Ishikawa (cell line): ENCODE results near the gene CPM.
A peak's percentile ranks its signal among the peaks of the same experiment; 100 is the strongest.

Source experiments
- CEBPB ChIP-seq: IDR thresholded peaks from 2 replicates; pipeline ENCODE4 v1.6.1; 2012
- CREB1 ChIP-seq: IDR thresholded peaks from 2 replicates; pipeline ENCODE4 v1.6.1; 2012; ENCODE audit warnings: low read depth
- EGR1 ChIP-seq: IDR thresholded peaks from 2 replicates; pipeline ENCODE4 v1.6.1; 2012
- EP300 ChIP-seq: IDR thresholded peaks from 2 replicates; pipeline ENCODE4 v1.6.1; 2012; ENCODE audit warnings: borderline replicate concordance
- FOXM1 ChIP-seq: IDR thresholded peaks from 2 replicates; pipeline ENCODE4 v1.6.1; 2012; ENCODE audit warnings: low read depth, borderline replicate concordance
- NFIC ChIP-seq: IDR thresholded peaks from 2 replicates; pipeline ENCODE4 v1.6.1; 2012
- RAD21 ChIP-seq: IDR thresholded peaks from 2 replicates; pipeline ENCODE4 v1.6.1; 2012; ENCODE audit warnings: low read depth
- TAF1 ChIP-seq: IDR thresholded peaks from 2 replicates; pipeline ENCODE4 v1.6.1; 2012; ENCODE audit warnings: low read depth, mild to moderate bottlenecking
- TCF12 ChIP-seq: IDR thresholded peaks from 2 replicates; pipeline ENCODE4 v1.6.1; 2012; ENCODE audit warnings: low read depth
- TEAD4 ChIP-seq: IDR thresholded peaks from 2 replicates; pipeline ENCODE4 v1.6.1; 2012
- USF1 ChIP-seq: IDR thresholded peaks from 2 replicates; pipeline ENCODE4 v1.6.1; 2012
- YY1 ChIP-seq: IDR thresholded peaks from 2 replicates; pipeline ENCODE4 v1.6.1; 2012; ENCODE audit warnings: low read depth
- ZBTB7A ChIP-seq: IDR thresholded peaks from 2 replicates; pipeline ENCODE4 v1.6.1; 2012; ENCODE audit warnings: low read depth
- TF ChIP-seq, protein P1 (sequence below): IDR thresholded peaks from 2 replicates; pipeline ENCODE4 v1.6.1; 2012
- TF ChIP-seq, protein P2 (sequence below): IDR thresholded peaks from 2 replicates; pipeline ENCODE4 v1.6.1; 2012; ENCODE audit warnings: low read depth, mild to moderate bottlenecking

The CPM gene

GRCh38 chr12:68865399-68866164 is 67.4 kb downstream of the CPM start:
- TF ChIP-seq TCF12 (no peak), EGR1 (0 out of 2 replicates have a peak, but pooled peaks have one; percentile 31), TAF1 (no peak)

- TF ChIP-seq TAF1 (no peak), RAD21 (no peak), TCF12 (no peak), CEBPB (no peak), TEAD4 (no peak), EGR1 (no peak), USF1 (no peak), NFIC (no peak), YY1 (no peak), EP300 (no peak), CREB1 (no peak), ZBTB7A (no peak), FOXM1 (no peak)
- TF ChIP-seq, protein P1, sequence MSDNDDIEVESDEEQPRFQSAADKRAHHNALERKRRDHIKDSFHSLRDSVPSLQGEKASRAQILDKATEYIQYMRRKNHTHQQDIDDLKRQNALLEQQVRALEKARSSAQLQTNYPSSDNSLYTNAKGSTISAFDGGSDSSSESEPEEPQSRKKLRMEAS, result no peak
- TF ChIP-seq, protein P2, sequence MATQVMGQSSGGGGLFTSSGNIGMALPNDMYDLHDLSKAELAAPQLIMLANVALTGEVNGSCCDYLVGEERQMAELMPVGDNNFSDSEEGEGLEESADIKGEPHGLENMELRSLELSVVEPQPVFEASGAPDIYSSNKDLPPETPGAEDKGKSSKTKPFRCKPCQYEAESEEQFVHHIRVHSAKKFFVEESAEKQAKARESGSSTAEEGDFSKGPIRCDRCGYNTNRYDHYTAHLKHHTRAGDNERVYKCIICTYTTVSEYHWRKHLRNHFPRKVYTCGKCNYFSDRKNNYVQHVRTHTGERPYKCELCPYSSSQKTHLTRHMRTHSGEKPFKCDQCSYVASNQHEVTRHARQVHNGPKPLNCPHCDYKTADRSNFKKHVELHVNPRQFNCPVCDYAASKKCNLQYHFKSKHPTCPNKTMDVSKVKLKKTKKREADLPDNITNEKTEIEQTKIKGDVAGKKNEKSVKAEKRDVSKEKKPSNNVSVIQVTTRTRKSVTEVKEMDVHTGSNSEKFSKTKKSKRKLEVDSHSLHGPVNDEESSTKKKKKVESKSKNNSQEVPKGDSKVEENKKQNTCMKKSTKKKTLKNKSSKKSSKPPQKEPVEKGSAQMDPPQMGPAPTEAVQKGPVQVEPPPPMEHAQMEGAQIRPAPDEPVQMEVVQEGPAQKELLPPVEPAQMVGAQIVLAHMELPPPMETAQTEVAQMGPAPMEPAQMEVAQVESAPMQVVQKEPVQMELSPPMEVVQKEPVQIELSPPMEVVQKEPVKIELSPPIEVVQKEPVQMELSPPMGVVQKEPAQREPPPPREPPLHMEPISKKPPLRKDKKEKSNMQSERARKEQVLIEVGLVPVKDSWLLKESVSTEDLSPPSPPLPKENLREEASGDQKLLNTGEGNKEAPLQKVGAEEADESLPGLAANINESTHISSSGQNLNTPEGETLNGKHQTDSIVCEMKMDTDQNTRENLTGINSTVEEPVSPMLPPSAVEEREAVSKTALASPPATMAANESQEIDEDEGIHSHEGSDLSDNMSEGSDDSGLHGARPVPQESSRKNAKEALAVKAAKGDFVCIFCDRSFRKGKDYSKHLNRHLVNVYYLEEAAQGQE, result no peak
These were observed 68.4 kb downstream of the CPM start for GRCh38 chr12:68864604-68865003.

DNA sequence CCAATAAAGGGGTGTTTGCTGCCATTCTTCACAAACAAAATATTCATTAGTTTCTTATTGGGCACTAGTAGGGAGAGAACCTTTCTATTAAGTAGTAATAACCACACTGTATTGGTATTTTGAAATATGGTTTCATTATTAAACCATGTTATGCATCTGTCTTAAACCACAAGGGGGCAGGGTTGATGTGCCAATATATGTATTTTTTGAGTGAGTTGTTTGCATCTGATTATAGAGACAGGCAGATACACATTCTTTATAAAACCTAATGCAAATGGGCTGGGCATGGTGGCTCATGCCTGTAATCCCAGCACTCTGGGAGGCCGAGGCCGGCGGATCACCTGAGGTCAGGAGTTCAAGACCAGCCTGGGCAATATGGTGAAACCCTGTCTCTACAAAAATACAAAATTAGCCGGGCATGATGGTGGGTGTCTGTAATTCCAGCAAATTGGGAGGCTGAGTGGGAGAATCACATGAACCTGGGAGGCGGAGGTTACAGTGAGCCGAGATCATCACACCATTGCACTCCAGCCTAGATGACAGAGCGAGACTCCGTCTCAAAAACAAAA is 69.0 kb downstream of the CPM start:
- peak; percentile 90 for TF ChIP-seq RAD21

GRCh38 chr12:68863109-68863770 is 69.7 kb downstream of the CPM start:
- TF ChIP-seq, protein P2, result no peak
- no peak for TF ChIP-seq EGR1
- TF ChIP-seq ZBTB7A, result no peak
- no peak for TF ChIP-seq YY1
- TF ChIP-seq USF1, result no peak
- no peak for TF ChIP-seq TAF1
- no peak for TF ChIP-seq CREB1
- TF ChIP-seq FOXM1, result no peak
- no peak for TF ChIP-seq NFIC
- TF ChIP-seq, protein P1, result no peak
- no peak for TF ChIP-seq TEAD4
- TF ChIP-seq RAD21, result no peak
- TF ChIP-seq EP300, result no peak
- TF ChIP-seq TCF12, result no peak
- TF ChIP-seq CEBPB, result no peak

- TF ChIP-seq NFIC (no peak), FOXM1 (no peak), RAD21 (no peak), ZBTB7A (no peak), EP300 (no peak), TEAD4 (no peak), YY1 (no peak), TAF1 (no peak), EGR1 (no peak), TCF12 (no peak), CEBPB (no peak), USF1 (no peak)
- TF ChIP-seq, protein P2, result no peak
- TF ChIP-seq, protein P1, result no peak
These were observed 71.1 kb downstream of the CPM start for GRCh38 chr12:68861890-68862289.
